Left cardiac atrium (tissue), 4 donors: Measurements from ENCODE around the gene WEE1. TPM values are rescaled to one million over a fixed set of nuclear protein-coding genes. Genes with fewer than 3 reads are reported as not detected.
"Not testable (repeated sequence)": the region's sequence is repeated elsewhere in the genome, so short reads cannot be mapped to it uniquely, and the experiment has no call there.

Experiments used
- ATAC-seq, 2 donors: fragments of 200-7000 bp; cut with Tn5 transposase; one replicate each; pipeline ENCODE4 v1.9.1; 2020; ENCODE audit warnings: mild to moderate bottlenecking in 2 of 2, moderate library complexity in 2 of 2
- DNase-seq: peaks from one replicate; pipeline ENCODE4 v3.0.0-alpha.2; 2020
- intact Hi-C, 2 donors: fragments of 100-400 bp; cut with DNase I; formaldehyde crosslinking; loops; one replicate each; pipeline versions ENCODE4 v1.14.1 to v1.15.1; 2022 to 2023
- total RNA-seq, 2 donors: library from RNA; stranded (reverse); fragmentation: NEBNext Ultra II Directional; extraction: Animal tissue kit (Norgen Biotek cat#: 25700); gene quantifications; one replicate each; pipeline ENCODE4 v1.2.1, GENCODE V29; 2021
- donor health status: DM: no; HTN: yes; CAD: no.
- donor health status: DM: no; HTN: yes; CAD: no; lungs with severe emphysema.
- donor health status: DM: yes; HTN: yes; CAD: no.
- donor health status: Dilated cardiomyopathy.

WEE1 gene
- total RNA-seq, 2 donors from 2014 or later: 25.3 to 53.7 TPM

DNA sequence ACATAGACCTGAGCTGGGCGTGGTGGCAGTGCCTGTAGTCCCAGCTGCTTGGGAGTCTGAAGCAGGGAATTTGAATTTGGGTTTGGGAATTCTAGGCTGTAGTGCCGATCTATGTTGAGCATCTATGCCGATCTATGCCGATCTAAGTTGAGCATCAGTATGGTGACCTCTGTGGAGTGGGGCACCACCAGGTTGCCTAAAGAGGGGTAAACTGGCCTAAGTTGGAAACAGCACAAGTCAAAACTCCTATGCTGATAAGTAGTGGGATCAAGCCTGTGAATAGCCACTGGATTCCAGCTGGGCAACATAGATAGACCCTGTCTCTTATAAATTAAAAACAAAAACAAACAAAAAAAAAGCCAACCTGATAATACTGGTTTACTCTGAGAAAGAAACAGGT is 7.4 kb downstream of the WEE1 start:
- no peak for ATAC-seq
- no peak for DNase-seq
- intact Hi-C loops: no loop called here

GRCh38 chr11:9581556-9582161 is 8.2 kb downstream of the WEE1 start:
- intact Hi-C loops: no loop called here
- DNase-seq: no peak
- ATAC-seq: no peak

GRCh38 chr11:9590717-9591116 is 17.2 kb downstream of the WEE1 start:
- ATAC-seq (no peak), DNase-seq (no peak)
- intact Hi-C loops: no loop called here

DNA sequence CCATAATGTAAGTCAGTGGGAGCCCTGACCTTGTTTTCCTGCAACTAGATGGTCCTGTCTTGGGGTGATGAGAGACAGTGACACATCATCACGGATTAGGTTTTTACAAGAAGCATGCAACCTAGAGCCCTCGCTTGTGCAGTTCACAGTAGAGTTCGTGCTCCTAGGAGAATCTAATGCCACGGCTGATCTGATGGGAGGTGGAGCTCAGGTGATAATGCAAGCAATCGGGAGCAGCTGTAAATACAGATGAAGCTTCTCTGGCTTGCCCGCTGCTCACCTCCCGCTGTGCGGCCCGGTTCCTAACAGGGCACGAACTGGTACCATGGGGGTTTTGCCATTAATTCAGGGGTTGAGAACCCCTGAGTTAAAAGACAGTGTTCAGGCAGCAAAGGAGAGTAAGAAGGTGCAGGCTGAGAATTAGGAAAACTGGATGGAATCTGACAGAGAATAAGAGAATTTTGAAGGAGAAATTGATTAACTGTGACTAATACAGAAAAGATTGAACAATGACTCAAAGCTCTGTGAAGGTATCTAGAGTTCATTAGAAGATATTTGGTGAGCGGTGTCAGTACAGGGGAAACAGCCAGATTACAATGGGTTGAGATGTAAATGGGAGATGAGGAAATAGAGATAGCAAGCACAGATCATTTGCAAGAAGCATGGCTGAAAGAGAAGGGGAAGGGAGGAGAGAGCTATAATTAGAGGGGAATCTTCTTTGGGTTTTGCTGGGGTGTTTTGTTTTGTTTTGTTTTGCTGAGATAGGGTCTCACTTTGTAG is 21.0 kb downstream of the WEE1 start:
- intact Hi-C loops: no loop called here
- DNase-seq (no peak), ATAC-seq (no peak)

DNA sequence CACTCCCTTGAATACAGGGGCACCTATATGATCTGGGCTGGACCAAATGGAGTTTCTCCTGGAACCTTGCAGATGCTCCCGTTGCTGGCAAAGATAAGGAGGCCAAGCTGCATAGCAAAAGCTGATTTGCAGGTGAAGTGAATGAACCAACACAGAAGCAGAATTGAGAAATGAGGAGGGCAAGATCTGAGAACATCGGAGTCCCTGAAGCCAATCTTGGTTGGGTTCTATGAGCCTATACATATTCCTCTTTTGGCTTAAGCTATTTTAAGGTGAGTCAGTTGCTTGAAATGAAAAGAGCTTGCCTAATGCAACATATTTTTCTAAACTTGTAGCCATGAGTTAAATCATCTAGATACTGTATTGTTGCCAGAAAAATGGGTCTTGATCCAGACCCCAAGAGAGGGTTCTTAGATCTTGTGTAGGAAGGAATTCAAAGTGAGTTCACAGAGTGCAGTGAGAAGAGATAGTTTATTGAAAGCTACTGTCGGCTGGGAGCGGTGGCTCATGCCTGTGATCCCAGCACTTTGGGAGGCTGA is 23.5 kb downstream of the WEE1 start:
- ATAC-seq: no peak
- intact Hi-C loops: no loop called here

DNA sequence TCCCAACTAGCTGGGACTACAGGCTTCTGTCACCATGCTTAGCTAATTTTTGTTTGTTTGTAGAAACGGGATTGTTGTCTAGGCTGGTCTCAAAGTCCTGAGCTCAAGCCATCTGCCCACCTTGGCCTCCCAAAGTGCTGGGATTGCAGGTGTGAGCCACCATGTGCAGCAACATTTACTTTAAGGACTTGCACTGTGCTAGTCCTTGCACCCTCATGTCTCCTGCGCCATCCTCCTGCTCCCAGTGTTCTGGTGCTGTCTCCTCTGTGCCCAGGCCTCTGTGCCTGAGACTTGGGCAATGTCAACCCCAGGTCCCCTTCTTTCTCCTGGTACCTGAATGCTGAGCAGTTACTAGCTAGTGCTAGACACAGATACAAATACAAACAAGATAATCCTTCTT is 26.7 kb downstream of the WEE1 start:
- DNase-seq: no peak
- ATAC-seq: no peak
- intact Hi-C loops: no loop called here

More for the DNA sequence above, 23.5 kb downstream of the WEE1 start:
- no peak for DNase-seq

- DNase-seq (no peak), ATAC-seq (no peak)
- intact Hi-C loops: no loop called here
Measured at GRCh38 chr11:9600644-9601036, 27.2 kb downstream of the WEE1 start.

GRCh38 chr11:9601037-9601875 is 27.8 kb downstream of the WEE1 start:
- peak; percentile 59 to 78 for ATAC-seq
- intact Hi-C loops: no loop called here
- no peak for DNase-seq

DNA sequence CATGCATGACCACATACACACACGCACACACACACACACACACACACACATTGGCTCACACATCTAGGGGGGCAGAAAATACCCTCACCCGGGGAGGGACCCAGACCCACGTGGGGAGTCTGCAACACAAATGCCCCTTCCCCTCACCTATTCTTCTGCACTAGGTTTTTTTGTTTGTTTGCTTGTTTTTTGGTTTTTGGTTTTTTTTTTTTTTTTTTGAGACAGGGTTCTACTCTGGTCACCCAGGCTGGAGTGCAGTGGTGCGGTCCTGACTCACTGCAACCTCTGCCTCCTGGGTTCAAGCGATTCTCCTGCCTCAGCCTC is 28.4 kb downstream of the WEE1 start:
- intact Hi-C loops: no loop called here
- ATAC-seq: no peak
- no peak for DNase-seq

DNA sequence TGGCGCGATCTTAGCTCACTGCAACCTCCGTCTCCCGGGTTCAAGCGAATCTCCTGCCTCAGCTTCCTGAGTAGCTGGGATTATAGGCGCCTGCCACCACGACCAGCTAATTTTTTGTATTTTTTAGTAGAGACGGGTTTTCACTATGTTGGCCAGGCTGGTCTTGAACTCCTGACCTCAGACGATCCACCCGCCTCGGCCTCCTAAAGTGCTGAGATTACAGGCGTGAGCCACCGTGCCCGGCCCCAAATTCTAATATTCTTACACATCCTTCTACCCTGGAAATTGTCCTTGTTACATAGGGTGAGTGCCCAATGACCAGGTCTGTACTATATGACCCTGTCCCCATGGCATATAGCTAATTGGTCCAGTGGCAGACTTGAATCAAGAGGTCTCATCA is 29.7 kb downstream of the WEE1 start:
- DNase-seq, ATAC-seq, intact Hi-C loops: not testable (repeated sequence)

DNA sequence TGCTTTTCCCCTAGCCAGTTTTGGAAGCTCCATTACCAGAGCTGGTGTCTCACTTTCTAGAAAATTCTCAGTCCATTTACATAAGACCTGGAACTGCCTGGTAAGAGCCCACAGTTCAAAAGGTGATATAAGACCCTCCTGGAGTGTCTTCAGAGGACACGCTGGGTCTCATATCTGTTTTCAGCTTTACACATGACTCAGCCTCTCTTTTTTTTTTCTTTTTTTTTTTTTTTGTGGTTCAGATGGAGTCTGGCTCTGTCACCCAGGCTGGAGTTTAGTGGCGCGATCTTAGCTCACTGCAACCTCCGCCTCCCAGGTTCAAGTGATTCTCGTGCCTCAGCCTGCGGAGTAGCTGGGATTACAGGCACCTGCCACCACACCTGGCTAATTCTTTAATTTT is 30.7 kb downstream of the WEE1 start:
- intact Hi-C loops: no loop called here
- DNase-seq (no peak), ATAC-seq (no peak)

GRCh38 chr11:9605742-9606141 is 32.3 kb downstream of the WEE1 start:
- no peak for ATAC-seq
- intact Hi-C loops: no loop called here
- DNase-seq: no peak

DNA sequence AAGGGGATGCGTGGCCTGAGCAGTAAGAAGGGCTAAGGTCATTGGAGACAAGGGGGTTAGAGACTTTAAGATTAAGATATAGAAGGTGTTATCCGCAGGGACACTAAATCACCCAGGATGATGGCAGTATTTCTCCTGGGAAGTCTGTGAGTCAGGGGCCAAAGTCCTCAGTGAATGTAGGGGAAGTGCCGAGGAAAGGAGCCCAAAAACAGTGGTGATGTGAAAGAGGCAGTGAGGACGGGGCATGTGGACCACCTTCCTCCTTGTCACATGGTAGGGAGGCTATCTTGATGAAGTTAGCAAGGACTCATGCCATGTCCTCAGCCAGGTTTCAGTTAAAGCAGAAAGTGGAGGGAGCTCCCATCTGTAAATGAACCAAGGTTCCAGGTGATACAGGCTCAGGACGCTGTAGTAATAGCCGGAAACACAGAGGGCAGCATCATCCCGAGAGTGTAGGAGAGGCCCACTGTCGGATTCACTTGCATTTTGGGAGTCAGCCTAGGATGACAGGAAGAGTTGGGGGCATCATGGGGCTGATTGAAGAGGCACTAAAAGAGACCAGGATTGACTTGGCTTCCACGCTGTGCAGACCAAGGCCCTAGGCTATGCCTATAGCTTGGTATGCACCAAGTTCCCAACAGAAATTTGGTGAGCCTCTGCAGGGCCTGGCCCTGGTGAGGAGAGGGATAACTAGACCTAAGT is 33.5 kb downstream of the WEE1 start:
- intact Hi-C loops: no loop called here
- DNase-seq (no peak), ATAC-seq (no peak)

DNA sequence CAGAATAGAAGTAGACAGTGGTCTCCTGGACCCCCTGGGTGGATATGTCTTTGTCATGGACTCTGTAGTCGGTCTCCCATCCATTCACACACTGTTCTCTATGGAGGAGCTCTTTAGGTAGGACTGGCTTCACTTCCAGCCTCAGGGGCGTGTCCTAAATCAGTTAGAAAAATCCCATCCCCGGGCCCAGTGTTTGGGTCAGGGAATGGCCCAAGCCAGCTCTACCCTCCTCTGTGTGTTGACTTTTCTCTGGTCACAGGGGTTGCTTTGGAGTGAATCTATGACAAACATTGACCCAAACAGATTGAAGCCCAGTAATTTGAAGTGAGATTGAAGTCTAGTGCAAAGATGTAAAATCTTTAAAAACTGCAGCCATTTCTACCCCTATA is 34.0 kb downstream of the WEE1 start:
- intact Hi-C loops: no loop called here
- ATAC-seq (no peak), DNase-seq (no peak)

- DNase-seq (no peak), ATAC-seq (no peak)
- intact Hi-C loops: no loop called here
Measured at GRCh38 chr11:9609002-9609759, 35.7 kb downstream of the WEE1 start.

- DNase-seq: no peak
- intact Hi-C loops: loop anchor here (5.0 to 10.0 kb wide), 3 partner anchors 137 to 695 kb away; partner anchors contain the start of gene ADM (in 1 of the 2)
- ATAC-seq: no peak
Measured at GRCh38 chr11:9609841-9610240, 36.4 kb downstream of the WEE1 start.

- peak; percentile 93 for DNase-seq
- intact Hi-C loops: loop anchor here (2.0 to 10.0 kb wide), 4 partner anchors 78 to 692 kb away; partner anchors contain the start of gene ADM (in 1 of the 2)
- ATAC-seq: peak; percentile 91
Measured at GRCh38 chr11:9613118-9613829, 39.8 kb downstream of the WEE1 start.
